Skeletal muscle satellite cell (primary cell): ENCODE measurements around the gene DDX10.
"Not testable (repeated sequence)": the region's sequence is repeated elsewhere in the genome, so short reads cannot be mapped to it uniquely, and the experiment has no call there.

Source experiments
- H3K27me3 ChIP-seq: 2 replicates; pipeline ENCODE4 v1.7.0; 2013; ENCODE audit warnings: low read length; ENCODE audit not compliant: control insufficient read depth, insufficient read depth
- H3K36me3 ChIP-seq: 2 replicates; pipeline ENCODE4 v1.7.0; 2013; ENCODE audit warnings: mild to moderate bottlenecking, control low read depth, low read length; ENCODE audit not compliant: insufficient read depth
- H3K4me1 ChIP-seq: 2 replicates; pipeline ENCODE4 v1.7.0; 2013; ENCODE audit warnings: low read length; ENCODE audit not compliant: control insufficient read depth, insufficient read depth
- H3K4me2 ChIP-seq: 2 replicates; pipeline ENCODE4 v1.7.0; 2013; ENCODE audit warnings: mild to moderate bottlenecking, low read length
- H3K4me3 ChIP-seq: 2 replicates; pipeline ENCODE4 v1.7.0; 2013; ENCODE audit warnings: low read length
- H3K9ac ChIP-seq: 2 replicates; pipeline ENCODE4 v1.7.0; 2013; ENCODE audit warnings: mild to moderate bottlenecking, low read depth, low read length, moderate library complexity
- H3K9me3 ChIP-seq: replicated peaks from 2 replicates; pipeline ENCODE4 v1.7.0; 2013; ENCODE audit warnings: mild to moderate bottlenecking, control low read depth, low read length

DDX10 gene

DNA sequence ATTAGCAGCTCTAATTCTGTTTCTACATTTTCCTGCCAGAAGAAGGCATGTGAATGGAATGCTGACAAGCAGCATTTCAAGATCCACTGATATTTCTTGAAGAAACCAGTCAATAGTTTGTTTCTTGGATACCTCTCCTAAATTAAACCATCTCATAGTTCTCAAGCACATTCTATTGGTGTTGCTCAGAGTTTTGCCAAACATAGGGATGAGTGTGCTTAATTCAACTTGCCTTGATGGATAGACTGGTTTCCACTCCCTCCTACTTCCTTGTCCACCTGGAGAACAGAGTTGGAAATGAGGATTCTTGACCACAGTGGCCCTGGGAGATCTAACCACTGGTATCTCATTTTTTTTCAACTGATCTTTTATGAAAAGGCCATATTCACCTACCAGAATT lies 29.8 kb upstream of the DDX10 start:
- Histone ChIP-seq H3K36me3 (no peaks in the 10 kb centered on the region), H3K9ac (no peak overlapping the region), H3K27me3 (peaks cover 4% of the 10 kb centered on the region), H3K4me2 (no peak overlapping the region), H3K4me1 (peaks cover 3% of the 10 kb centered on the region), H3K4me3 (no peak overlapping the region), H3K9me3 (no peaks in the 10 kb centered on the region)

DNA sequence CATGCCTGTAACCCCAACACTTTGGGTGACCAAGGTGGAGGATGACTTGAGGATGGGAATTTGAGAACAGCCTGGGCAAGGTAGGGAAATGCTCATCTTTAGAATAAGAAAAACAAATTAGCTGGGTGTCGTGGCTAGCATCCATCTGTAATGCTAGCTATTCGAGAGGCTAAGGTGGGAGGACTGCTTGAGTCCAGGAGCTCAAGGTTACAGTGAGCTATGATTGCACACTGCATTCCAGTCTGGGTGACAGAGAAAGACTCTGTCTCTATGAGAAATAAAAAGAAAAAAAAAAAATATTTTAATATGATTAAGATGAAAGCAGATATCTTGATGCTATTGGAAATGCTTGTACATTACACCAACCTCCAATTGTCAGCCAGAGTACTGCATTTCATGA lies 28.6 kb upstream of the DDX10 start:
- Histone ChIP-seq H3K27me3 (peaks cover 4% of the 10 kb centered on the region), H3K4me2 (no peak overlapping the region), H3K36me3 (no peaks in the 10 kb centered on the region), H3K4me3 (no peak overlapping the region), H3K9me3 (no peaks in the 10 kb centered on the region), H3K9ac (no peak overlapping the region), H3K4me1 (peaks cover 3% of the 10 kb centered on the region)

DNA sequence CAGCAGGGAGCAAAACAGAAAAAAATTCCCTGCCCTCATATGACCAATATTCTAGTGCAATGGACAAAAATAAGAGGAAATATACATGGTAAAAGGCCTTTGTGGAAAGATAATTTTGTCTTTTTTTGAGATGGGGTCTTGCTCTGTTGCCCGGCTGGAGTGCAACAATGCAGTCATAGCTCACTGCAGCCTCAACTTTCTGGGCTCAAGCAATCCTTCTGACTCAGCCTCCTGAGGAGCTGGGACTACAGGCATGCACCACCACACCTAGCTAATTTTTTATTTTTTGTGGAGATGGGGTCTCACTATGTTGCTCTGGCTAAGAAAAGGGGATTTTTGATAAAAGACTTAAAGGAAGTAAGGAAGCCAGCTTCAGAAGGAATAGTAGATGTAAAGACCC lies 25.7 kb upstream of the DDX10 start:
- Histone ChIP-seq H3K4me2 (no peak overlapping the region), H3K9ac (no peak overlapping the region), H3K4me1 (no peaks in the 10 kb centered on the region), H3K36me3 (no peaks in the 10 kb centered on the region), H3K27me3 (peaks cover 4% of the 10 kb centered on the region), H3K9me3 (no peaks in the 10 kb centered on the region), H3K4me3 (no peak overlapping the region)

DNA sequence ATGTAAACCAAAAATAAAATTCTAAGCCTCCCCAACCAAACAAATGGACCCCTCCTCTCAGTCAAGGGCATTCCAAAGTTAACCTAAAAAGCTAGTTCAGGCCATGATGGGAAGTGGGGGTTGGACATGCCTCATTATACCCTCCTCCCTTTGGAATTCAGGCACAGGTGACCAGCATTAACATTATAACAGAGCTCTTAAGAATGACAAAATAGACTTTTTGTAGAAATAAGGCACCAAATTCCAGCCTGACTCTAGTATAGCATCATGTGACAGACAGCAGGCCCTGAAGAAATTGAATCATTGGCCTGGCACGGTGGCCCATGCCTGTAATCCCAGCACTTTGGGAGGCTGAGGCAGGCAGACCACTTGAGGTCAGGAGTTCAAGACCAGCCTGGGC lies 23.1 kb upstream of the DDX10 start:
- H3K4me1 ChIP-seq = not testable (repeated sequence)

DNA sequence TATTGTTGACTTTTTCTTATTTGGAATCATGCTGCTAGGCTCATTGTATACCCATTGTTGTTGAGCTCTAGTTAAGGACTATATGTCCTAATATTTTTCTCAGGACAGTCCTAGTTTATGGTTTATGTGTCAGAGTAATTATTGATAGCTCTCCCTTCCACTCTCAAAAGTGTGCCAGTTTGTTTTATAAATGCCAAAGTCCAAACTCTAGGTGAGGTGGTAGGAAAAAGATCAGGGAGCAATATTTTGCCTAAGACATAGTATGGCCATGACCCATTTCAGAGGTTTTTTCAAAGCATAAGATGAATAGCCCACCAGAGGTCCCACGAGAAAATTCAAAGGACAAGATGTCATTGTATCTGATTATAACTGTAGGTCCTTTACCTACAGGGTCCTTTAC lies 20.9 kb upstream of the DDX10 start:
- no peak overlapping the region for H3K4me3 ChIP-seq
- no peaks in the 10 kb centered on the region for H3K36me3 ChIP-seq
- H3K27me3 ChIP-seq = no peaks in the 10 kb centered on the region
- H3K9ac ChIP-seq = no peak overlapping the region
- H3K4me1 ChIP-seq = peaks cover 6% of the 10 kb centered on the region
- no peak overlapping the region for H3K4me2 ChIP-seq
- H3K9me3 ChIP-seq = no peaks in the 10 kb centered on the region

More for the DNA sequence above, 23.1 kb upstream of the DDX10 start:
- not testable (repeated sequence) for H3K4me3 ChIP-seq, H3K9me3 ChIP-seq, H3K27me3 ChIP-seq, H3K9ac ChIP-seq, H3K4me2 ChIP-seq, H3K36me3 ChIP-seq

DNA sequence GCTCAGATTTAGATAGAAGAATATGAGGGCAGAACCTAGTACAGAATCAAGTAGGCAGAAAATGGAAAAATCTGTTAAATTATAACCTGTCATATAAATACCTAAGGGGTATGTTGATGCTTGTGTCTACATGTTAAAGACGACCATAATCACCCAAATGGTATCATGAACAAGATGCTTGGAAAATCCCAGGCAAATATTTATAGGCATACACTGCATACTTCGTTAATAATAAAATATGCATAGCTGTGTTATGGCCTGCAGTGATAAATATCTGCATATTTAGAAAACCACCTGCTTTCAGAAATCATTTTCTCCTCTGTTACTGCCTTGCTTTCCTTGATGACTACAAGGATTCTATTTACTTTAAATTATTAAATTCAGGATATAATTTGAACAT lies 18.9 kb upstream of the DDX10 start:
- no peak overlapping the region for H3K4me3 ChIP-seq
- no peaks in the 10 kb centered on the region for H3K36me3 ChIP-seq
- H3K9ac ChIP-seq = no peak overlapping the region
- H3K27me3 ChIP-seq = no peaks in the 10 kb centered on the region
- no peaks in the 10 kb centered on the region for H3K9me3 ChIP-seq
- H3K4me1 ChIP-seq = peaks cover 6% of the 10 kb centered on the region
- H3K4me2 ChIP-seq = no peak overlapping the region

DNA sequence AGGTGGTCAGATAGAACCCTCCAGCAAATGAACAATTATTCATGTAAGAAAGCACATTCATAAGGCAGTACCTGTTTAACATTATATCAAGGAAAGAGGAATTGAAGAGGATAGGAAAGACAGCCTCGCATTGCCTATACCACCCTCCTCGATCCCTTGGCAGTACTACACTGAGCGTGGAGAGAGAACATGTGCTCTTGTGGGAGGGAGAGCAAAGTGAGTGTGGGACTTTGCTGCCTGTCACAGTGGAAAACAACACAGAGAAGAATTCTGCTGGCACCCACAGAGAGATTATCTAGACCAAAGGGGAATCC lies 17.5 kb upstream of the DDX10 start:
- H3K9ac ChIP-seq = no peak overlapping the region
- H3K36me3 ChIP-seq = no peaks in the 10 kb centered on the region
- no peaks in the 10 kb centered on the region for H3K27me3 ChIP-seq
- no peaks in the 10 kb centered on the region for H3K9me3 ChIP-seq
- H3K4me1 ChIP-seq = peaks cover 6% of the 10 kb centered on the region
- no peak overlapping the region for H3K4me3 ChIP-seq
- no peak overlapping the region for H3K4me2 ChIP-seq

GRCh38 chr11:108647701-108648527 lies 17.0 kb upstream of the DDX10 start:
- Histone ChIP-seq H3K4me2 (peak overlapping the region; percentile 12), H3K4me1 (peaks cover 6% of the 10 kb centered on the region), H3K9ac (no peak overlapping the region), H3K9me3 (no peaks in the 10 kb centered on the region), H3K36me3 (no peaks in the 10 kb centered on the region), H3K4me3 (no peak overlapping the region), H3K27me3 (no peaks in the 10 kb centered on the region)

GRCh38 chr11:108648528-108648885 lies 16.4 kb upstream of the DDX10 start:
- Histone ChIP-seq H3K4me2 (no peak overlapping the region), H3K4me1 (peaks cover 6% of the 10 kb centered on the region), H3K4me3 (no peak overlapping the region), H3K9ac (no peak overlapping the region), H3K9me3 (no peaks in the 10 kb centered on the region), H3K36me3 (no peaks in the 10 kb centered on the region), H3K27me3 (no peaks in the 10 kb centered on the region)

DNA sequence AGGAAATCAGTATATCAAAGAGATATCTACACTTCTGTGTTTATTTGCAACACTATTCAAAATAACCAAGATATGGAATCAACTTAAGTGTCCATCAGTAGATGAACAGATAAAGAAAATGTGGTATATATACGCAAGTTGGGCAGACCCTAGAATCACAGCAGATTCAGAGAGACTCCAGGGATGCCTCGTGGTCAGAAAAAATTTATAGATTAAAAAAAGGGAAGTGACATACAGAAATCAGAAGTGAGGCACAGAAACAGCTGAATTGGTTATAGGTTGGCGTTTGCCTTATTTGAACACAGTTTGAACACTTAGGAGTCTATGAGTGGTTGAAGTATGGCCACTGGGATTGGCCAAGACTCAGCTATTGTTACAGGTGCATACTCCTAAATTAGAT lies 10.8 kb upstream of the DDX10 start:
- not testable (repeated sequence) for H3K27me3 ChIP-seq, H3K4me1 ChIP-seq, H3K36me3 ChIP-seq

GRCh38 chr11:108654994-108655631 lies 9.8 kb upstream of the DDX10 start:
- H3K4me2 ChIP-seq = no peak overlapping the region
- no peaks in the 10 kb centered on the region for H3K9me3 ChIP-seq
- no peaks in the 10 kb centered on the region for H3K36me3 ChIP-seq
- H3K4me1 ChIP-seq = no peaks in the 10 kb centered on the region
- H3K27me3 ChIP-seq = no peaks in the 10 kb centered on the region
- no peak overlapping the region for H3K9ac ChIP-seq
- H3K4me3 ChIP-seq = no peak overlapping the region

More for the DNA sequence above, 10.8 kb upstream of the DDX10 start:
- not testable (repeated sequence) for H3K4me2 ChIP-seq, H3K9ac ChIP-seq, H3K9me3 ChIP-seq, H3K4me3 ChIP-seq

GRCh38 chr11:108662700-108663099 lies 2.2 kb upstream of the DDX10 start:
- Histone ChIP-seq H3K9me3 (no peaks in the 10 kb centered on the region), H3K4me1 (peaks cover 19% of the 10 kb centered on the region), H3K4me3 (no peak overlapping the region), H3K4me2 (no peak overlapping the region), H3K36me3 (no peaks in the 10 kb centered on the region), H3K9ac (no peak overlapping the region), H3K27me3 (no peaks in the 10 kb centered on the region)
